ENCODE data around the gene PRKACG. TPM values are rescaled to one million over a fixed set of nuclear protein-coding genes. Genes with fewer than 3 reads are reported as not detected.
A peak's percentile ranks its signal among the peaks of the same experiment; 100 is the strongest.

The PRKACG gene
- total RNA-seq, 1 experiment from 2014 or later, result not detected

GRCh38 chr9:69001921-69002320, 12.0 kb downstream of the PRKACG start:
- CTCF ChIA-PET, result interaction anchor here (0.5 kb wide), 1 partner anchor 469 kb away, joined by 6 read pairs; no protein-coding TSS in a partner anchor
- H3K4me1 Mint-ChIP-seq (ENCODE audit: low read depth, unreplicated experiment), result no peaks in the 10 kb centered on the region

GRCh38 chr9:68999393-69000105, 14.4 kb downstream of the PRKACG start:
- Histone ChIP-seq H3K36me3 (ENCODE audit: control insufficient read depth, insufficient read depth, low read length) (no peaks in the 10 kb centered on the region), H3K9me3 (no peaks in the 10 kb centered on the region), H3K4me3 (ENCODE audit: low read depth, low read length) (no peak overlapping the region), H3K27me3 (replicated peaks; ENCODE audit: control insufficient read depth, insufficient read depth, low read length) (no peaks in the 10 kb centered on the region), H3K4me1 (no peaks in the 10 kb centered on the region)
- Mint-ChIP-seq H3K27me3 (ENCODE audit: insufficient read depth, unreplicated experiment) (no peaks in the 10 kb centered on the region), H3K27ac (ENCODE audit: unreplicated experiment) (no peak overlapping the region), H3K4me1 (ENCODE audit: low read depth, unreplicated experiment) (no peaks in the 10 kb centered on the region), H3K36me3 (ENCODE audit: insufficient read depth, unreplicated experiment) (no peaks in the 10 kb centered on the region), H3K9me3 (ENCODE audit: unreplicated experiment) (no peaks in the 10 kb centered on the region), H3K4me3 (ENCODE audit: unreplicated experiment) (no peak overlapping the region)
- CTCF ChIA-PET, result no interaction called here
- BruUV-seq (replicated peaks), result no TSS peak
- DNase-seq, result peak; percentile 23 to 48
- intact Hi-C loops (cut with micrococcal nuclease; ENCODE audit: unreplicated experiment), result loop anchor here (2.0 to 10.0 kb wide), 2 partner anchors 305 to 415 kb away; no protein-coding TSS in a partner anchor
- POLR2A ChIA-PET, result no interaction called here
- TF ChIP-seq CTCF (IDR thresholded peaks at IDR 0.05; ENCODE audit: insufficient read depth in 1 of 2, low read depth in 1 of 2, low read length in 1 of 2, severe bottlenecking in 1 of 2, unreplicated experiment in 1 of 2), result peak; percentile 4 to 36

More at GRCh38 chr9:69001921-69002320, 12.0 kb downstream of the PRKACG start:
- Mint-ChIP-seq H3K27ac (ENCODE audit: unreplicated experiment) (no peak overlapping the region), H3K27me3 (ENCODE audit: insufficient read depth, unreplicated experiment) (no peaks in the 10 kb centered on the region), H3K9me3 (ENCODE audit: unreplicated experiment) (no peaks in the 10 kb centered on the region), H3K36me3 (ENCODE audit: insufficient read depth, unreplicated experiment) (no peaks in the 10 kb centered on the region), H3K4me3 (ENCODE audit: unreplicated experiment) (no peak overlapping the region)
- no peak for DNase-seq
- Histone ChIP-seq H3K9me3 (no peaks in the 10 kb centered on the region), H3K27me3 (replicated peaks; ENCODE audit: control insufficient read depth, insufficient read depth, low read length) (no peaks in the 10 kb centered on the region), H3K4me3 (ENCODE audit: low read depth, low read length) (no peak overlapping the region), H3K4me1 (no peaks in the 10 kb centered on the region), H3K36me3 (ENCODE audit: control insufficient read depth, insufficient read depth, low read length) (no peaks in the 10 kb centered on the region)
- no TSS peak for BruUV-seq (replicated peaks)
- POLR2A ChIA-PET, result no interaction called here
- intact Hi-C loops (cut with micrococcal nuclease; ENCODE audit: unreplicated experiment), result no loop called here
- no peak for TF ChIP-seq CTCF (IDR thresholded peaks at IDR 0.05; ENCODE audit: insufficient read depth in 1 of 2, low read depth in 1 of 2, low read length in 1 of 2, severe bottlenecking in 1 of 2, unreplicated experiment in 1 of 2)

- Histone ChIP-seq H3K9me3 (no peaks in the 10 kb centered on the region), H3K4me1 (no peaks in the 10 kb centered on the region), H3K36me3 (ENCODE audit: control insufficient read depth, insufficient read depth, low read length) (no peaks in the 10 kb centered on the region), H3K4me3 (ENCODE audit: low read depth, low read length) (no peak overlapping the region), H3K27me3 (replicated peaks; ENCODE audit: control insufficient read depth, insufficient read depth, low read length) (no peaks in the 10 kb centered on the region)
- no peak for TF ChIP-seq CTCF (IDR thresholded peaks at IDR 0.05; ENCODE audit: insufficient read depth in 1 of 2, low read depth in 1 of 2, low read length in 1 of 2, severe bottlenecking in 1 of 2, unreplicated experiment in 1 of 2)
- H3K27ac Mint-ChIP-seq (ENCODE audit: unreplicated experiment), result no peak overlapping the region
- H3K27me3 Mint-ChIP-seq (ENCODE audit: insufficient read depth, unreplicated experiment), result no peaks in the 10 kb centered on the region
- intact Hi-C loops (cut with micrococcal nuclease; ENCODE audit: unreplicated experiment), result loop anchor here (2.0 to 10.0 kb wide), 2 partner anchors 304 to 414 kb away; no protein-coding TSS in a partner anchor
- no peak for DNase-seq
- no peaks in the 10 kb centered on the region for H3K36me3 Mint-ChIP-seq (ENCODE audit: insufficient read depth, unreplicated experiment)
- POLR2A ChIA-PET, result no interaction called here
- CTCF ChIA-PET, result no interaction called here
- no peaks in the 10 kb centered on the region for H3K9me3 Mint-ChIP-seq (ENCODE audit: unreplicated experiment)
- H3K4me1 Mint-ChIP-seq (ENCODE audit: low read depth, unreplicated experiment), result no peaks in the 10 kb centered on the region
- BruUV-seq (replicated peaks), result no TSS peak
- H3K4me3 Mint-ChIP-seq (ENCODE audit: unreplicated experiment), result no peak overlapping the region
These were observed 15.1 kb downstream of the PRKACG start for GRCh38 chr9:68998812-68999211.
